GM12872 (cell line): ENCODE results near the gene LAMB3.

Experiments
- TF ChIP-seq, protein P1 (sequence below): IDR thresholded peaks from 3 replicates; pipeline ENCODE4 v1.5.1; 2011; ENCODE audit warnings: low read depth, mild to moderate bottlenecking, low read length, moderate library complexity; ENCODE audit not compliant: insufficient read depth

LAMB3 gene

DNA sequence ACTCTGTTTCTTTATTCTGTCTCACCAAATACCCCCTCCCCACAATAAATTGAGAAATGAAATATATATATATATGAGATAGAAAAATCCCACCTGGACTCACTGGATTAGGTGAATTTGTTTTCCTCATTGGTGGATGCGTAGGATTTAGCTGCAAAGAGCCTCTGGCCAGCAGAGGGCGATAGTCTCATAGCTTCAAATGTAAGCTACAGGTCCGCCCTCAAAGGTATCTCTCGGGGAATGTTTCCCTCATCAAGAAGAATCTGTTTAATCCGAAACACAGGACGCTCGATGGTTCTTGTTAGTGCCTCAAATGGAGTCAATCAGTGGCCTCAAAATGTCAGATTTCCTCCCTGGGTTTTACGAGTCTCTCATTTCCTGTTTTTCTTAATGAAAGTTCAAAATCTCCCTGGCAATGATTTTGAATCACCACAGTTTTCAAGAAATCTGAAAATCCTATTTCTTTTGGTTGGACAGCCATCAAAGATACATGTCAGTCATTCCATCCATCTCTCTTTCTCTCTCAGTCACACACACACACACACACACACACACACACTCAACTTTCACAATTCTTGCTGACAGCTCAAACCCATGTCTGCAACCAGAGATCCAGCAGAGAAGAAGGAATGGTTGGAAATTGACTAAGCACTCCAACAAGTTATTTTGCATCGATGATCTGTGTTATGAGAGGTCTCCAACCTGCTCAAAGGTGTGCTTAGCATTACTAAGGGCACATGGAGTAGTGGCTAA is 82.6 kb downstream of the LAMB3 start:
- TF ChIP-seq, protein P1, sequence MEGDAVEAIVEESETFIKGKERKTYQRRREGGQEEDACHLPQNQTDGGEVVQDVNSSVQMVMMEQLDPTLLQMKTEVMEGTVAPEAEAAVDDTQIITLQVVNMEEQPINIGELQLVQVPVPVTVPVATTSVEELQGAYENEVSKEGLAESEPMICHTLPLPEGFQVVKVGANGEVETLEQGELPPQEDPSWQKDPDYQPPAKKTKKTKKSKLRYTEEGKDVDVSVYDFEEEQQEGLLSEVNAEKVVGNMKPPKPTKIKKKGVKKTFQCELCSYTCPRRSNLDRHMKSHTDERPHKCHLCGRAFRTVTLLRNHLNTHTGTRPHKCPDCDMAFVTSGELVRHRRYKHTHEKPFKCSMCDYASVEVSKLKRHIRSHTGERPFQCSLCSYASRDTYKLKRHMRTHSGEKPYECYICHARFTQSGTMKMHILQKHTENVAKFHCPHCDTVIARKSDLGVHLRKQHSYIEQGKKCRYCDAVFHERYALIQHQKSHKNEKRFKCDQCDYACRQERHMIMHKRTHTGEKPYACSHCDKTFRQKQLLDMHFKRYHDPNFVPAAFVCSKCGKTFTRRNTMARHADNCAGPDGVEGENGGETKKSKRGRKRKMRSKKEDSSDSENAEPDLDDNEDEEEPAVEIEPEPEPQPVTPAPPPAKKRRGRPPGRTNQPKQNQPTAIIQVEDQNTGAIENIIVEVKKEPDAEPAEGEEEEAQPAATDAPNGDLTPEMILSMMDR, result peak; percentile 87

DNA sequence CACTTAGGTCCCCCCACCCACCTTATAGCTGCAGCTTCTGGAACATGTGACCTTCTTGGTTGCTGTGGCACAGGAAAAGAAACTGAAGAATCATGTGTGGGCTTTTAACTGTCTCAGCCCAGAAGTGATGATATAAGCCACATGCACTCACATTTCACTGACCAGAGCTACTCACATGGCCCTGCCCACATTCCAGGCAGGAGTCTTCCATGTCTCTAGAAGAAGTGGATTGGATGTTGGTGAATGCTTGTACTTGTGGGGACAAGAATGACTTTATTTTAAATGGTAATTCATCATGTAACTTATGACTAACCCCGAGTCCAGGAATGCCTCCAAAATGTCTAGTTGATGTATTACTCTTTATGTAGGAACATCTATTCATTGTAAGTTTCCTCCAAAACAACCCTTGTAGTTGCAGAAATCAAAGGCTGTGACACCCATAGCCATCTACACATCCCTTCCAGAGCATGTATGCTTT is 84.5 kb downstream of the LAMB3 start:
- TF ChIP-seq, protein P1, result no peak

DNA sequence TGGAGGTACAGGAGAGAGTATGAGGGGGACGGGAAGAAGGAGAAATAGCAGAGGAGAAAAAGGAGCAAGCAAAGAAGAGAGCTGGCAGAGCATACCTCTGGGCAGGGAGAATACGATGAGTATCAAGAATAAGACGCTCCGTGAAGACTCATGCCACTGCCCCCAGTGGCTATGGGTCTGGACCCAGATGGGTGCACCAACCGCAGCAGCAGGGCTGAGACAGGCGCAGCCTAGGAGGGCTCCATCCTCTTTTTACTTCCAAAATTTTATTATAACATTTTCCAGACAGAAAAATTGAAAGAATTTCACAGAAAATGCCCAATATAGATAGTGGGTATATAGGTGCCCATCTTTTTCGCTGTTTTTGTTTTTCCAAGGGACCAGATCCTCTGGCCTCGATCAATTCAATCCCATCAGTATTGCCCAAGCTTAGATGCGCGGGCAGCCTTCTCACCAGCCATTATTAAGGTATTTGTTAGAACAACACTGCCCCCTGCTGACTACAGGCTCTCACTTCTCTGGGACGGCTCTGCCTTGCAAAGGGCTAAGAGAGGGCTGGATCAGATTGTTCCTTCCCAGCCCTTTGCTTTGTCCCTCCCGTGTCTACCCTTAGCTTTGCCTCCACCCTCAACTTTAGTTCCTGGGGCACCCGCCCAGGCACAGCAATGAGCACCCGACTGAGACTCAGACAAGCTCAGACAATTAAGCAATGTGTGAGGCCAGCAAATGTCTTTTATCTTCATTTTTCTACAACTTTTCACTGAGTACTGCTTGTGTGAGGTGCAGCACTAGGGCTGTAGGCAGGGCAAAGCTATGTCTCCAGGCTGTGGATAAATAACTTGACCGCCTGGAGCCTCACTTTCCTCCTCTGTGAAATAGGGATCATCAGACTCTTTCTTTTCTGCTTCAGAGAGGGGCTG is 86.2 kb downstream of the LAMB3 start:
- TF ChIP-seq, protein P1, result peak; percentile 80
